Stromal cell of bone marrow (primary cell): ENCODE results near the gene KBTBD4.

Source experiments
- DNase-seq: peaks from one replicate; pipeline ENCODE4 v3.0.0-alpha.2; 2012; ENCODE audit warnings: low read depth

The KBTBD4 gene

DNA sequence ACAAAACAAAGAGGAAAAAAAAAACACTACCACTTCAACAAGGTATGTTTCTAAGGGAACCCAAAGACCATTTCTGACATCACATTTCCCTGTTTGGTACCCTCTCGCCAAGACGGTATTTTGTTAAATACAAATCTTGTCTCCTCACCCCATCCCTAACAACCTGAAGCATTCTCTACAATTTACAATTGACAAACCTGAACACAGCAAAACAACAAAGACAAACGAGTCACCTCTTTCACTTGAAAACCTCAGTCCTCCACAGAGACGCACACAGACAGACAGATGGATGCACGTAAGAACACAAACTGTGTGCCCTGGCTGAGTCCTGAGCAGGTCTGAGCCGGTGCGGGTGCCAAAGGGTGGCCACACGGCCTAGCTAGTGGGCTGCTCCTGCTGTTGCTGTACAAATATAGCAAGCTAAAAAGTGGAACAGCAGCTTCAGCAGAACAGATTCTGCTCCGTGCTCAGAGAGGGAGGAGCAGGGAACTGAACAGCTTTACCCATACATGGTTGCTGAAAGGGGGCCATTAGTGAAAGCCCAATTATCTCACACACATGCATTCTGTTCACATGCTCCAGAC lies 54.4 kb downstream of the KBTBD4 start:
- DNase-seq: no peak

DNA sequence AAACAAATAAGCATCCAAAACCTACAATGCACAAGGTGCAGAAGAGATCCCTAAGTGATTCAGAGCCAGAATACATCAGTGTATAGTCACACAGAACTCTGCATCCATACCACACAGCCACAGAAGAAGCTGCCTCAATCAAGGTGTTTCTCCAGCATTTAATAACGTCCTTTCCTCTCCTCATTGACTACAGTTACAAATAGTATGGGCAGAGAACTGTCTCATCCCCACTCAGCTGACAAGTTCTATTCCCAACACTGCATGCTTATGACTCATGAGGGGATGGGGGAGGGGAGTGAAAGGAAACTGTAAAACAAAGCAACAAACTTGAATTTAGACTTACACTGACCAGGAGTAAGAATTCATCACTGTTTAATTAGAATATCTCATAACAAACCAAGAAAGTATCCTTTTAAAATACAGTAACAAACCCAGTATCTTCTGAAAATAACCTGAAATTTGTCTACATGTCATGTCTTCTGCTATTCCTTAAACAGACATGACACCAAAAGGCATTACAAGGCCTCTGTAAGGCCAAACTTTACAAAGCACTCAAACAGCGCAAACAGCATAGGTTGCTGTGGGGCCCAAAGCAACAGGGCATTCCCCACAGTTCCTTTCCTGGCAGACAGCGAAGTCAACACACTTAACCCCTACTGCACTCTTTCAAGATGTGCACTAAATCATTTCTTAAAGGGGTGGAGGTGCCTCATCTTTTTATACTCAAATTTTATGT lies 55.1 kb downstream of the KBTBD4 start:
- DNase-seq: peak; percentile 80
